K562 (cell line): ENCODE measurements around the gene SULT2A1. TPM values are rescaled to one million over a fixed set of nuclear protein-coding genes. Genes with fewer than 3 reads are reported as not detected.

Experiments used
- ATAC-seq: fragments of 200-7000 bp; cut with Tn5 transposase; 3 replicates; pipeline ENCODE4 v1.9.1; 2020; ENCODE audit warnings: moderate library complexity
- BruUV-seq: library from RNA; stranded (reverse); fragments of 400-500 nt; replicated peaks from 2 replicates; lab custom pipeline; 2021; lab: Mats Ljungman, UMichigan
- CTCF ChIA-PET: fragments of 300-600 bp; formaldehyde crosslinking; extraction: SDS; loops from one replicate; lab custom pipeline; 2021; ENCODE audit warnings: low intra/inter-chr PET ratio; lab: Yijun Ruan, JAX
- POLR2A ChIA-PET: fragments of 300-600, 350-650 bp; sonication (Branson Sonifier 250); formaldehyde crosslinking; extraction: SDS; loops from one replicate; lab custom pipeline; 2021; ENCODE audit warnings: antibody characterized with exemption, inconsistent platforms; lab: Yijun Ruan, JAX
- DNase-seq, 4 experiments: peaks; one replicate each; pipeline versions ENCODE4 v3.0.0 to v3.0.0-alpha.2; 2011 to 2018; ENCODE audit warnings: low spot score in 3 of 4, mixed read lengths in 3 of 4; ENCODE audit errors: extremely low read depth in 1 of 4
- FAIRE-seq: peaks from 2 replicates; lab custom pipeline; 2011; peaks lifted over from hg19 to GRCh38; lab: Jason Lieb, UNC
- H2AFZ ChIP-seq: 2 replicates; pipeline ENCODE4 v1.6.0; 2011; ENCODE audit warnings: low read depth, low read length, control low read depth, inconsistent platforms
- H3K27ac ChIP-seq: fragments of 200-600 bp; 3 replicates; pipeline ENCODE4 v1.8.0; 2011; ENCODE audit warnings: low read depth, mild to moderate bottlenecking, control low read depth, inconsistent platforms, low read length, moderate library complexity, mixed read lengths; ENCODE audit errors: extremely low read depth
- H3K27me3 ChIP-seq, 2 experiments: fragments of 300-600 bp in 1 of 2; 2 replicates in 1 of 2; 3 replicates in 1 of 2; pipeline versions ENCODE4 v1.6.0 to v1.8.0; 2011; ENCODE audit warnings: inconsistent platforms in 2 of 2, low read length in 2 of 2, mild to moderate bottlenecking in 1 of 2, mixed read lengths in 1 of 2, moderate library complexity in 1 of 2; ENCODE audit not compliant: control insufficient read depth in 2 of 2, insufficient read depth in 2 of 2
- H3K36me3 ChIP-seq: fragments of 300-600 bp; 3 replicates; pipeline ENCODE4 v1.8.0; 2011; ENCODE audit warnings: mild to moderate bottlenecking, low read length, inconsistent platforms; ENCODE audit not compliant: control insufficient read depth, insufficient read depth
- H3K4me1 ChIP-seq, 2 experiments: fragments of 200-600 bp in 1 of 2; replicated peaks in 1 of 2; 2 replicates in 1 of 2; 3 replicates in 1 of 2; pipeline versions ENCODE4 v1.5.1 to v1.8.0; 2011; ENCODE audit warnings: inconsistent platforms in 2 of 2, low read length in 2 of 2, mild to moderate bottlenecking in 1 of 2, mixed read lengths in 1 of 2, moderate library complexity in 1 of 2; ENCODE audit not compliant: control insufficient read depth in 2 of 2, insufficient read depth in 2 of 2
- H3K4me2 ChIP-seq: 2 replicates; pipeline ENCODE4 v1.6.1; 2011; ENCODE audit warnings: low read length, control low read depth, inconsistent platforms, mixed read lengths; ENCODE audit not compliant: insufficient read depth
- H3K4me3 ChIP-seq: fragments of 200-600 bp; sonication (generic), shearing (Covaris generic); 2 replicates; pipeline ENCODE4 v1.5.1; 2016; ENCODE audit warnings: control low read depth, inconsistent platforms
- H3K79me2 ChIP-seq: fragments of 200-600 bp; 3 replicates; pipeline ENCODE4 v1.8.0; 2011; ENCODE audit warnings: low read length, inconsistent platforms; ENCODE audit not compliant: control insufficient read depth, insufficient read depth
- H3K9ac ChIP-seq, 2 experiments: 2 replicates each; pipeline versions ENCODE4 v1.6.0 to v1.6.1; 2011; ENCODE audit warnings: low read depth in 2 of 2, low read length in 2 of 2, control low read depth in 1 of 2, inconsistent platforms in 1 of 2, mild to moderate bottlenecking in 1 of 2, mixed read lengths in 1 of 2; ENCODE audit not compliant: insufficient read depth in 1 of 2
- H3K9me1 ChIP-seq: one replicate; pipeline ENCODE4 v1.6.0; 2011; ENCODE audit warnings: inconsistent platforms, mild to moderate bottlenecking, low read length, moderate library complexity; ENCODE audit not compliant: control insufficient read depth, insufficient read depth
- H3K9me3 ChIP-seq: replicated peaks from 2 replicates; pipeline ENCODE4 v1.5.1; 2011; ENCODE audit warnings: low read depth, low read length, inconsistent platforms; ENCODE audit not compliant: control insufficient read depth, insufficient read depth
- H4K20me1 ChIP-seq: replicated peaks from 2 replicates; pipeline ENCODE4 v1.6.1; 2011; ENCODE audit warnings: low read length, inconsistent platforms, mixed read lengths; ENCODE audit not compliant: control insufficient read depth, insufficient read depth
- EP400 ChIP-seq: fragments of 450-650 bp; IDR thresholded peaks from 2 replicates; pipeline ENCODE4 v1.6.1; 2017; ENCODE audit warnings: antibody characterized with exemption, mild to moderate bottlenecking, moderate library complexity
- GATAD2B ChIP-seq: fragments of 450-650 bp; IDR thresholded peaks from 2 replicates; pipeline ENCODE4 v1.6.1; 2017; ENCODE audit warnings: mild to moderate bottlenecking, borderline replicate concordance
- IFI16 ChIP-seq: fragments of 250-450 bp; sonication (Bioruptor Pico); IDR thresholded peaks from 2 replicates; pipeline ENCODE4 v2.1.2; 2022; ENCODE audit warnings: mild to moderate bottlenecking, inconsistent platforms
- ILK ChIP-seq: fragments of 450-650 bp; IDR thresholded peaks from 2 replicates; pipeline ENCODE4 v1.6.1; 2016; ENCODE audit warnings: missing genetic modification characterization, low read depth, mild to moderate bottlenecking, missing compliant biosample characterization, moderate library complexity, borderline replicate concordance
- NBN ChIP-seq: fragments of 450-650 bp; IDR thresholded peaks from 2 replicates; pipeline ENCODE4 v1.6.1; 2016; ENCODE audit warnings: low read depth, mild to moderate bottlenecking
- NCOA4 ChIP-seq: fragments of 450-650 bp; IDR thresholded peaks from 2 replicates; pipeline ENCODE4 v1.6.1; 2018; ENCODE audit warnings: mild to moderate bottlenecking; ENCODE audit not compliant: partially characterized antibody
- NCOR1 ChIP-seq: fragments of 450-650 bp; IDR thresholded peaks from 2 replicates; pipeline ENCODE4 v1.6.1; 2016; ENCODE audit warnings: mild to moderate bottlenecking, moderate library complexity
- NR1H2 ChIP-seq: sonication (generic); formaldehyde crosslinking; IDR thresholded peaks from 2 replicates; pipeline ENCODE4 v1.4.0; 2020; ENCODE audit warnings: mild to moderate bottlenecking, missing genetic modification reagents
- PPARD ChIP-seq: fragments of 250-450 bp; sonication (Bioruptor Pico); IDR thresholded peaks from 2 replicates; pipeline ENCODE4 v1.8.0; 2022; ENCODE audit warnings: inconsistent platforms, mild to moderate bottlenecking, moderate library complexity
- RHOXF2B ChIP-seq: fragments of 250-450 bp; sonication (Bioruptor Pico); conservative IDR thresholded peaks from 2 replicates; pipeline ENCODE4 v1.5.1; 2021
- SMARCE1 ChIP-seq: fragments of 450-650 bp; IDR thresholded peaks from 2 replicates; pipeline ENCODE4 v1.7.1; 2016; ENCODE audit warnings: mild to moderate bottlenecking
- STAT5A ChIP-seq: IDR thresholded peaks from 2 replicates; pipeline ENCODE4 v1.6.1; 2012; ENCODE audit warnings: low read length, inconsistent platforms, borderline replicate concordance
- TAF9B ChIP-seq: fragments of 450-650 bp; IDR thresholded peaks from 2 replicates; pipeline ENCODE4 v1.6.1; 2018; ENCODE audit warnings: mild to moderate bottlenecking; ENCODE audit not compliant: partially characterized antibody
- ZBED1 ChIP-seq: IDR thresholded peaks from 2 replicates; pipeline ENCODE4 v1.6.1; 2014
- ZFP1 ChIP-seq: fragments of 450-650 bp; formaldehyde crosslinking; IDR thresholded peaks from 2 replicates; pipeline ENCODE4 v1.4.0; 2020; ENCODE audit warnings: mild to moderate bottlenecking, mixed read lengths
- ZKSCAN3 ChIP-seq: fragments of 250-450 bp; sonication (Bioruptor Pico); IDR thresholded peaks from 2 replicates; pipeline ENCODE4 v1.4.0; 2020
- ZNF133 ChIP-seq: fragments of 250-450 bp; sonication (Bioruptor Pico); IDR thresholded peaks from 2 replicates; pipeline ENCODE4 v1.4.0; 2020; ENCODE audit warnings: mild to moderate bottlenecking
- ZNF184 ChIP-seq: sonication (generic); formaldehyde crosslinking; IDR thresholded peaks from 2 replicates; pipeline ENCODE4 v1.5.0; 2020; ENCODE audit warnings: missing genetic modification reagents
- ZNF316 ChIP-seq: fragments of 450-650 bp; IDR thresholded peaks from 2 replicates; pipeline ENCODE4 v1.6.1; 2016
- WGBS: fragments of 100-300 bp; shearing (Covaris generic); methylation state at CpG from one replicate; pipeline ENCODE4 v1.1.6; 2016; ENCODE audit warnings: low coverage, mixed read lengths; ENCODE audit not compliant: insufficient coverage; ENCODE audit errors: missing lambda C conversion rate; 5-methylcytosine and 5-hydroxymethylcytosine counted together
- in situ Hi-C: fragments of 300-500 bp; cut with MboI; formaldehyde crosslinking; loops from 4 replicates; pipeline ENCODE4 v1.15.0; 2018; ENCODE audit warnings: inconsistent platforms, mixed read lengths
- intact Hi-C: fragments of 100-400 bp; cut with micrococcal nuclease; formaldehyde crosslinking; loops from 2 replicates; pipeline ENCODE4 v1.14.2; 2022
- polyA plus RNA-seq, 8 experiments: library from polyadenylated mRNA; depleted of rRNA in 4 of 8; stranded (reverse) in 5 of 8; unstranded in 3 of 8; fragments of >200 nt; fragmentation: Nextera tagmentation in 2 of 8; fragmentation: Illumina TruSeq in 1 of 8; extraction: Ambion mirVana in 2 of 8; extraction: Trizol in 1 of 8; gene quantifications; 2 replicates each; pipeline versions ENCODE4 v1.2.1 to v1.2.3, GENCODE V29; 2011 to 2014; ENCODE audit warnings: inconsistent platforms in 1 of 8, missing spikeins in 1 of 8
- total RNA-seq, 7 experiments: library from RNA; depleted of rRNA in 6 of 7; stranded (reverse); fragments of >200 nt in 6 of 7; fragmentation: Illumina TruSeq in 2 of 7; extraction: Trizol in 2 of 7; gene quantifications; 2 replicates each; pipeline versions ENCODE4 v1.2.1 to v1.2.3, GENCODE V29; 2011 to 2021; ENCODE audit warnings: low replicate concordance in 1 of 7
- TF ChIP-seq, protein P1 (sequence below): sonication (generic); formaldehyde crosslinking; IDR thresholded peaks from 2 replicates; pipeline ENCODE4 v1.8.1; 2022; ENCODE audit warnings: missing genetic modification reagents

The SULT2A1 gene
- total and polyA plus RNA-seq, 9 of the 15 experiments (the other 6 are each of a cell fraction or from before 2014, with no cell fraction given): 0.03 to 0.25 (median 0.07) TPM; not detected in 4

- H3K9me1 ChIP-seq: no peaks in the 10 kb centered on the region
- no peak overlapping the region for H3K4me2 ChIP-seq
- no peak for TF ChIP-seq EP400
- no peak for TF ChIP-seq ZNF184 (CRISPR knock-in tag)
- TF ChIP-seq NCOR1: no peak
- TF ChIP-seq IFI16 (CRISPR knock-in tag): no peak
- no peak for TF ChIP-seq NR1H2
- no peak for TF ChIP-seq ZNF316
- TF ChIP-seq, protein P1, sequence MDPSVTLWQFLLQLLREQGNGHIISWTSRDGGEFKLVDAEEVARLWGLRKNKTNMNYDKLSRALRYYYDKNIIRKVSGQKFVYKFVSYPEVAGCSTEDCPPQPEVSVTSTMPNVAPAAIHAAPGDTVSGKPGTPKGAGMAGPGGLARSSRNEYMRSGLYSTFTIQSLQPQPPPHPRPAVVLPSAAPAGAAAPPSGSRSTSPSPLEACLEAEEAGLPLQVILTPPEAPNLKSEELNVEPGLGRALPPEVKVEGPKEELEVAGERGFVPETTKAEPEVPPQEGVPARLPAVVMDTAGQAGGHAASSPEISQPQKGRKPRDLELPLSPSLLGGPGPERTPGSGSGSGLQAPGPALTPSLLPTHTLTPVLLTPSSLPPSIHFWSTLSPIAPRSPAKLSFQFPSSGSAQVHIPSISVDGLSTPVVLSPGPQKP: no peak
- TF ChIP-seq ZBED1: no peak
- TF ChIP-seq PPARD (CRISPR knock-in tag): no peak
- TF ChIP-seq ZKSCAN3 (CRISPR knock-in tag): no peak
- no peak for TF ChIP-seq ILK (tag)
- no peak for TF ChIP-seq GATAD2B
- TF ChIP-seq RHOXF2B (CRISPR knock-in tag): no peak
- TF ChIP-seq ZFP1 (CRISPR knock-in tag): no peak
- TF ChIP-seq STAT5A: no peak
- no peak for TF ChIP-seq ZNF133 (CRISPR knock-in tag)
- TF ChIP-seq SMARCE1: no peak
- TF ChIP-seq TAF9B: no peak
- no peak for TF ChIP-seq NBN
- no peak for TF ChIP-seq NCOA4
- BruUV-seq: no TSS peak
- no peak for ATAC-seq
- H3K36me3 ChIP-seq: no peaks in the 10 kb centered on the region
- no peak for DNase-seq
- in situ Hi-C loops: no loop called here
- POLR2A ChIA-PET: interaction anchor here (1.5 kb wide), 1 partner anchor 15 kb away, joined by 4 read pairs; the partner anchor contains the start of gene SULT2A1
- no peaks in the 10 kb centered on the region for H3K79me2 ChIP-seq
- H3K9me3 ChIP-seq: no peaks in the 10 kb centered on the region
- intact Hi-C loops: no loop called here
- H3K4me1 ChIP-seq: no peaks in the 10 kb centered on the region
- 42% methylated on average over 7 of the region's 7 CpGs for WGBS
- no peaks in the 10 kb centered on the region for H3K27me3 ChIP-seq
- no peak overlapping the region for H3K4me3 ChIP-seq
- H4K20me1 ChIP-seq: no peaks in the 10 kb centered on the region
- no peak for FAIRE-seq
- H2AFZ ChIP-seq: 0 out of 2 replicates have a peak overlapping the region, but pooled peaks have one; percentile 31
- CTCF ChIA-PET: no interaction called here
- no peak overlapping the region for H3K27ac ChIP-seq
- H3K9ac ChIP-seq: no peak overlapping the region
Observed at GRCh38 chr19:47901370-47901769, 15.3 kb upstream of the SULT2A1 start.
